ENCODE results near the gene PLXNA2.
A peak's percentile ranks its signal among the peaks of the same experiment; 100 is the strongest.

Gene PLXNA2

DNA sequence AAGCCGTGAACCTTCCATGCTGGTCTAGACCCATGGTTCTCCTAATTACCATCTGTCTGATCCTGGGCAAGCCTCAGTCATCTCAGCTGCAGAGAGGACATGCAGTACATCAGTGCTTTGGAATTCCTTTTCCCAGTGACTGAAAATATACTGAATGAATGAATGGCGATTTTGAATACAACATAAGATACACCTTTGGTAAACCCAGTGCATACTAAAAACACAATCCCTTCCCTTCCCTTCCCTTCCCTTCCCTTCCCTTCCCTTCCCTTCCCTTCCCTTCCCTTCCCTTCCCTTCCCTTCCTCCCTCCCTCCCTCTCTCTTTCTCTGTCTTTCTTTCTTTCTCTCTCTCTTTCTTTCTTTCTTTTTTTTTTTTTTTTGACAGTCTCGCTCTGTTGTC lies 21.3 kb upstream of the PLXNA2 start:
- DNase-seq, result no peak

DNA sequence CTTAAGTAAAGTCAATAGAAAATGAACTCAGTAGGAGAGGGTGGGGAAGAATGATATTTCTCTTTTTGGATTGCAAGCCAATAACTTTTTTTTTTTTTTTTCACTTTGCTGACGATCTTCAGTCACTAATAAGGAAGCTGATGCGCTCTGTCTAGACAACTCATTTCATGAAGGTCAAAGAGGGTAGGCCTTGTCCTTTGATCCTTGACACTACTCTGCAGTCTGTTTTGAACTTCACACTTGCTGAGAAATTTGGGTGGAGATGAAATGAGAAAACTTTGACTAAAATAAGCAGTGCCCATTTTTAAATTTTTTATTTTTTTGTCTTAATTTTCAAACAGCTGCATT lies 20.9 kb upstream of the PLXNA2 start:
- no peak for DNase-seq

DNA sequence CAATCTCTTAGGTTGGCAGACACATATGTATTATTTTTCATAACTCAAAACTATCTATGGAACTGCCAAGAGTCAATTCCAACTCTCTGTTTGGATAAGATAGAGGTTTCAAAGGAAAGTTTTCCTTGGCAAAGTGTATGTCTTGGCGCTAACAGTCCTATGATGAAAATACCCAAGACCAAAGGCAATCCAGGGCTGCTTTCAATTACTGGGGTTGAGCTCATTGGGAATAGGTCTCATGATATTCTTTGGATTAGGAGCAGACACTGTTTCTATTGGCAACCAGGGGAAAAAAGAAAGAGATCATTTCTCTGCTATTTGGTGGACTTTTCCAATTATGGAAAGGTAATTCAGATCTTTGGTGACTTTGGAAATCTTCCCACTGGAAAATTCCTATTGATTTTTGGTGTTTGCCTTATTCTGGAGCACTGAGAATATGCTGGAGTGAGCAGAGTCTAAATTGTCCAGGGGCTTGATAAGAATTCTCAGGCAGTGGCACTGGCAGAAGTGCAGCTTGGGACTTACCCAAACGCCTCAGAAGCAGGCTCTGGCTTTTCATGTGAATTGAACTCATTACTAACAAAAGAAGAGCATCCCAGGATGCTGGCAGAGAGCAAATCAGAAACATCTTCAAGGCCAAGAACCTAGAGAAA lies 20.4 kb upstream of the PLXNA2 start:
- DNase-seq, result no peak

DNA sequence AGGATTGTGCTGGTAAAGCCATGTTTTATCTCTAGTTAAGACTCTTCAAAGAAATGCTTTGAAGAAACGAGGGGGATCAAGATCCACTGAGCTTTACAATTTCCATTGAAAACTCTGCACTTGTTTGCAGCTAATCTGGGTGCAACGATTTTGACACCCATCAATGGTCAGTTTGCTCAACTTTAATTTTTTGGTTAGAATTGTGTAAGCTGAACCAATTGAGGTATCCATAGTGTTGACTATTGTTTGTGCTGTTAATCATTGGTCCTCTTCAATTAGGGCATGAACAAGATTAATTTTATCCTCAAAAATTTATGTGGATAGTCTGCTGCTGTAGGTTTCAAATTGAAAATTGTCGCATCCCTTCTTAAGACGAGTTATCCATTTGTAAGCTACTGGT lies 17.7 kb upstream of the PLXNA2 start:
- no peak for DNase-seq

DNA sequence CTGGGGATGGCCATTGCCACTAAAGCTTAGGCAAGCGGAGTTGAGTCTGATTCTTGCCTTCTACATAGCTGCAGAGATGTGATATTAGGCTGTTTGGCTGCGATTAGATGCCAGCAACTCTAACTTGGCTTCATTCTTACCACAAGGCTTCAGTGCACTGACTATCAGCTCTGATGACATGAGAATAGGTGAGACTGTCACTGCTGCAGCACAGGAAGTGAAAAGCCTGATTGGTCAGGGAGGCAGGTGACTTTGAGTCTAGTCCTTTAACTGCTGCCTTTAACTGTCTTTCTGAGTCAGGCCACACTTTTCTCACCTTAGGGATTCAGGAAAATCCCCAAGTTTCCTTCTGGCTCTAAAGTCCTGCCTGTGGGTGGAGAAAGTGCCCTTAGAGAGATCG lies 14.1 kb upstream of the PLXNA2 start:
- no peak for DNase-seq

DNA sequence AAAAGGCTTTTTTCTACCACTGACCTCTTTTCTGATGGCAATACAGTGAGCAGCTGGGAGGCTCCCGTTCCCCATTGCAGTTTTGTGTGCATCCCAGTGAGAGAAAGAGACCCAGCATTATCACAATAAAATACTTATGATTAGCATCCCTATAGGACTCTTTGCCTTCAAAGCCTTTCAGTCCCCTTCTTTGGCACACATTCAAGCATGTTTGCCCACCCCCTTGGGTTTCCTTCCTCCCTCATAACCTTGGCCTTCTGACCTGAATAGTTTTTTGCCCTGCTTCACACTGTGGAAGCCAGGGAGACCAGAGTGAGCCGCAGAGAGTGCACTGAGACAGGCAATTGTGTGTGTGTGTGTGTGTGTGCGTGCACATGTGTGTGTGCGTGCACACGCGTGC lies 13.2 kb upstream of the PLXNA2 start:
- no peak for DNase-seq

DNA sequence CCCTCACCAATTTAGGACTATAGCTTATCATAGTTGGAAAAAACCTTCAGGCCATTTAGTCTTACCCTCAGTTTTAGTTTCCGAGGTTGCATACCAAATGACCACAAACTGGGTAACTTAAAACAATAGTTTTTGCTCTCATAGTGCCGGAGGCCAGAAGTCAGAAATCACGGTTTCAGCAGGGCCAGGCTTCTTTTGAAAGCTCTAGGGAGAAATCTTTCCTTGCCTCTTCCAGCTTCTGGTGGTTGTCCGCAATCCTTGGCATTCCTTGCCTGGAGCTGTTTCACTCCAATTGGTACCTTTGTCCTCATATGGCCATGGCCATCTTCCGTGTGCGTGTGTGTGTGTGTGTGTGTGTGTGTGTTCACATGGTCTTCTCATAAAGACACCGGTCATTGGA lies 12.4 kb upstream of the PLXNA2 start:
- no peak for DNase-seq

DNA sequence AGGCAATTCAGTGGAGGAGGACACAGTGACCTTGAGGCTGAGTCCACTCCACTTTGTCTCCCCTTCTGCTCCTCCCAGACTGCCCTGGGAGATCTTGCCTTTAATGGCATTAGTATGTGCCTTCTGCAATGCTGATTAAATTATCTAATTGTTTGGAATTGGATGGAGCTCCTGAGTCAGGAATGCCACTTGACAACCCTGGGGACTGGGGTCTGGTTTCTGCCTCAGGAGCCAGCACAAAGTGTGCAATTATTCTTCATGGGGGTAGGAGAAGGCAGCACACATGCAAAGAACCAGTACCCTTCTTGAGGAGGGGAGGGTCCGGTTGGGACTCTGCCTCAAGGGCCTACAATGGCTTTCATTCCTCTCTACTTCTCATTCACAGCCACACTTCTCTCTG lies 11.9 kb upstream of the PLXNA2 start:
- DNase-seq, result no peak

DNA sequence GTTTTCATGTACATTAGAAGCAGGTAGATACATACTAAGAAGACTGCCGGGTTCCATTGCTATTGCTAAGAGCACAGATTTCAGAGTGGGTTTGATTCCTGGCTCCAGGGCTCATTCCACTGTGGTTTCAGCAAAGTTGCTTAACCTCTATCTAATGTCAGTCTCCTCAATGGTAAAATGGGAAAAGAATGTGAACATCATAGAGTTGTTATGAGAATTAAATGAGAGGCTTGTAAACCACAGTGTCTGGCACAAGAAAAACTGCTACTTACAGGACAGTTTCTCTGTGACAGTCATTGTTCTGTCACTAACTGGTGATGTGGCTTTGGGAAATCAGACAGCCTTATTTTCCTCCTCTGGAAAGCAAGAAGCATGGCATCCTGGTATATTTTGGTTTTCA lies 10.7 kb upstream of the PLXNA2 start:
- no peak for DNase-seq

DNA sequence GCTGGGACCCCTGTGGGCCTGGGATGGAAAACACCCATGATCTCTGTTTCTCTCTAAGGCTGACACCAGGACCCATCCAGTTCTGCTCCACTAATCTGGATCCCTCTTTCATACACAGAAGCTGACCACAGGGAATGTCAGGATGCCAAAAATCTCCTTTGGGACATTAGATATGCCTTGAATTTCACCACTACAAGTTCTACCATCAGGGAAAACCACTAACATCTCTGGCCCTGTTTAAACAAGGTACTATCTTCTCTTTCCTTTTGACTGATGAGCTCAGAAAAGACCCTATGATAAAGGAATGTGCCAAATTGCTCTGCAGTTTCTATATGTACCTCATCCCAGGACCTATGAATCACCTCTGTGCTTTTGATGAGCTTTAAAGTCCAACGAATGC lies 10.2 kb upstream of the PLXNA2 start:
- no peak for DNase-seq

DNA sequence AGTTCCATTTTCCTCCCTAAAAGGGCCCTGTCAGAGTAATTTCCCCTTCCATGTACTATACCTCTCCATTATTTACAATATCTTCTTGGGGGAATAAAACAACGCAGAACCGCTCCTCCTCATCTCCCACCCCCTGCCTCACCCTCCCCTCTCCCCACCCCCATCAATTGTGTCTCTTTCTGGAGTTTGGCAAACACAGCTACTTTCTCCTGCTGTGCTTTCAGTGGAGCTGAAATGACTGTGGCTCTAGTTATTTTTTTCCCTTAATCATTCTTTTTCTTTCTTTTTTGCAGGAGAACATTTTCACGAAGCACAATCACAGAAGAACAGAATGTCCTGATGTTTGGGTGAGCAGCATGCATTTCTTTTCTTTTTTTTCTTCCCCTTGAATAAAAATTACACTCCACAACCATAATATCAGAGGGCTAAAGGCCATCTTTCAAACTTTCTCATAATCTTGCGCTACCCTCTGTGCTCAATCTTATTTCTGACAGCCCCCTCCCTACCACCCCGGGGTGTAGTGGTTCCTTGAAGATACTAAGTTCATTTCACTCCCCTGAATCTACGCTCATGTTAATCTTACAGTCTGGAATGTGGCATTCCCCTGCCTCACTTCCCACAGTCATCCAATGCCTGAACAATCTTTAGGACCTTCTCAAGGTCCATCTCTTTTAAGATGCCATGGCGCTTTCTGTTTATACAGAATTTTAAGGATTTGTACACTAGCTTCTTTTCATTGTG lies 8.8 kb upstream of the PLXNA2 start:
- DNase-seq, result no peak

DNA sequence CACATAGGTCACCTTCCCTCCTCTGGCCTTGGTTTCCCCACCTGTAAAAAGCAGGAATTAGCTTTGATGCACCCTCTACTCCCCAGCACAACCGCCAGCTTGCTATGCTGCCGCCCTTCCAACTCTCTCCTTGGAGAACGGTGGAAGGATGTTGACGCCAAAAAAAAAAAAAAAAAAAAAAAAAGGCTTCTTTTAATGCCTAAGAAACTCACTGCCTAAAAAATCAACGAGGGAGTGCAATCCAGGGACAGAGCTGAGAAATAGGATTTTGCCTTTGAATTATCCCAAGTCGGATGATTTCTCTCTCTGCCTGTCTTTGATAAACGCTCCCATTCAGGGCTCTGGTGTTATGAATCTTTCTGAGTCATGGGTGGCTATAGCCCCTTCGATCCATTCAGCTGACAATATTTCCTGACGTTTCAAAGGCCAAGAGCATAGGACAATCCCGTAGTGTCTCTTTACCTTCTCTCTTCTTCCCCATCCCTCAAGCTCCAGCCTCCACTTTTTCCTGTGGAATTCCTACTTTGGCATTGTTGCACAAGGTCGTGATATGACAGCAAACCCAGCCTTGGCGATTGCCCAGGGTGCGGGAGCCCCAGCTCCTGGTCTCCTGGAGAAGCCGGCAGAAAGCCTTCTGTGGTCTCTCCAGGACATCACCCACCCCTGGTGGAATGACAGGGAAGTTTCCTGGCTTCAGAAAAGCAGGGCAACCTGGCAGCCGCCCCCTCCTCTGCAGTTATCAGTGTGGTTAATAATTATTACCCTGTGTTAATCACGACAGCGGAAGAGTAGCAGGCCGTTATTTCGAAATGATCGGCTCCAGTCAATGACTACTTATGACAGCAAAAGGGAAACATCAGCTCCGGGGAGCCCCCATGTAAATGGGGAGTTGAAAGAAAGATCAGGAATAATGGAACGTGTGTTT lies 8.0 kb upstream of the PLXNA2 start:
- DNase-seq, result no peak

DNA sequence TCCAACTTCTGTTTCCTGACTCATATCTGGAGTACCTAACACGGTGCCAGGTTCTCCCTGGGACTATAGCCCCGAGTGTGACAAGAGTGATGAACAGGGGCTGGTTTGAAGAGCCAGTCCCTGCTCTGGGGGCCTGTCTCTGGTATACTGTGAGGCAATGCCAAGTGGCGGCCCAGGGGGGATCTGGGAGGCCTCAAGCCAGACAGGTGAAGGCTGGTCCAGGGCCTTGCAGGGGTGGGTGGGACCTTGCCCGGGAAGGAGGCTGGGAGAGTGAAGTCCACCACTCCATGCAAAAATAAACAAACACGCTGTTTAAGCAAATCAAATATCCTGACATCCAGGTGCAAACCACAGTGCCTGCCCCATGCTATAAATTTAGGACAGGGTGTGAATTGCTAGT lies 6.8 kb upstream of the PLXNA2 start:
- DNase-seq, result no peak

DNA sequence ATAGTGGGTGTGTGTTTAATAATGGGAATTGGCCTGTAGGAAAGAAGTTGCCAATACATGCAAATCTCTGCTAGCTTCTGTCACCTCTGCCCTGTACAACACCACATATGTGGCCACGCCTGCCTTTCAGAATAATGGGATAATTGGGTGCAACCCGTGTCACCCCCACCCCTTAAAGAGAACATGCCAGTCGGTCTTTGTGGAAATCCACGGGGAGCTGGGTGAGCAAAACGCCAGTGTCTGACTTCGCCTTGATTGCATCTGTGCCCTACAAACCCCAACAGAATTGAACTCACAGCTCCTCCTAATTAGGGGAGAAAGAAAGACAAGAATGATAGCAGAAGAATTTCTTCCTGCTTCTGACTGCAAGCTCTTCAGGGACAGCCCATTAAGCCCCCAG lies 6.4 kb upstream of the PLXNA2 start:
- no peak for DNase-seq

DNA sequence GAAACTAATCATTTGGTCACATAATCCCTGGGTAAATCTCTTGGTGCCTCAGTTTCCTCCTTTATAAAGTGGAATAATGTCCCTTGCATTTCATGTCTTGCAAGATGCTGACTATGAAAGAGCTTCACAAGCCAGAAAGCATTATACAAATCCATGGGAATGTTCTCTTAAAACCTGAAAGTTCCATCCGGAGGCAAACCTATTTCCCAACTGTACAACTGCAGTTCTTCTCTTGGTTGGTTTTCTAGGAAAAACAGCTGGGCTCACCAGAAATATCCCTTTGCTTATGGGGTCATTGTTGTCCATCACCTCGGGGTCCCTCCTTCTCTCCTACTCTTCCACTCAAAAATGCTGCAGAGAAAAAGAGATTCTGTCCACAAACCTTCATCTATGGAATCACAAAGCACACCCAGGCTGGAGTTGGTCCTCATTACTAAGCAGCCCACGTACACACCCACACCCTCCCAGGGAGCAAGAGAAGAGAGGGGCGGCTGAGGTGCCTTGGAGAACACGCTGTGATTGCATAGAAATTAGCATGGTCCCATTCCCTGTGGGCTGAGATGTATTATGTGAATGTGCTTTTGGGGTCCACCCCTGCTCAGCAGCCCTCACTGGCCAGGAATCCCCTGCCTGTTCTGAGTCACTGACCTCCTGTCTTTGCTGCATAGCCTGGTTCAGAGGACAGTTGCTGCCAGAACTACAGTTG lies 5.0 kb upstream of the PLXNA2 start:
- no peak for DNase-seq

DNA sequence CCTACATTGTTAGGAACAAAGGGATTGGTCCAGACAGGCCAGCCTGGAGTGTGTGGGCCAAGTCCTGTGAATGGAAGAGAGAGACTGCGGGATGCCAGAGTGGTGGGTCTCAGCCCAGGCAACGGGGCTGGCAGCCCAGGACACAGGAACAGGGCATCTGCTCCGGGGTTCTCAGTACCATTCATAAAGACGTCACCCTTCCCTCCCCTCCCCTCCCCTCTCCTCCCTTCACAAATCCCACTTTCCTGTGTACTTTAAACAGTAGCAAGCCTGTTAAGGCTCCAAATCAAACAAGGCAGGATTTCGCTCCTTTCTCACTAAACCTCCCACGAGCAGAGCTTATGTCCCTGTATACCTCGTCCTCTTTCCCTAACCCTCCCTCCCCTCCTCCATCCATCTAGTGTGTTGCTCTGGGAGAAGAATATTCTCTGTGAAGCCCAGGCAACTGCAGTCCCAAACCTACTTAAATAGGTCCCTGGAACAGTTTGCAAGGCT lies 4.2 kb upstream of the PLXNA2 start:
- no peak for DNase-seq

DNA sequence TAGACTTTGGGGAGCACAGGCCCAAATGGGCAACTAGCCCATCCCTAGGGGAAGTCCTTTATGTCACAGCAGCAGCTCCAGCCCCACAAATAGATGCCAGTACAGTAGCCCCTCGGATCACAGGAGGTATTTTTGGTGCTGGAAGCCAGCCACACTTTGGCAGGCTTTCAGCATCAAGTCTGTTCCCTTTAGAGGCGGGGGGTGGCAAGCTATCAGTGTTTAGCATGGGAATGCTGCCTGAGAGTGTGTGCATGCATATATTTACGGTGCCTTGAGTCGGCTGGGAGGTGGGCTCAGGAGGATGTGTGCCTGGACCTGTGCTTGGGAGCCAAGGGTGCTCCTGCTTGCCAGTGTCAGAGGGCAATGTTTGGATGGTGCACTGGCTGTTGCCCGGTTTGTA lies 3.5 kb upstream of the PLXNA2 start:
- DNase-seq, result no peak

DNA sequence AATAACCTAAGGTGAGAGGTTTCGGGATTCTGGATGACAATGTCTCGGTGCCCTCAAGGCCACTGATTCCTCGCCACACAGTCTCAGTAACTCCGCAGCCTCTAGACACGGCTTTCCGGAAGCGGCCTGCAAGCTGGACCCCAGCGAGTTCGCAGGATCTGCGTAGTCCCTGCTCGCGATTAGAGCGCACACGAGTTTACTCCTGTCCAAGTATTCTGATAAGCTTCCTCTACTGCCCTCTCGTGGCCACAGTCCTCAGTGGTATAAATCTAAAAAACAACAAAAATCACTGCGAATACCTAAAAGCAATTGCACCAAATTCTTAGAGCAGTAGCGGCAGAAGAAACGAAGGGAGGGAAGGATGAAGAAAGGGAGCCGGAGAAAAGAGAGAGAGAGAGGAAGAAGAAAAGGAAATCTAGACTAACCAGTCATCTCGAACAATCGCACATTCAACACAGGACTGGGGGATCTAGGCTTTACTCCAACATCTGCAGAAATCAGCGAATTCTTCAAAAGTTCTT lies 1.1 kb upstream of the PLXNA2 start:
- DNase-seq, result peak; percentile 56

DNA sequence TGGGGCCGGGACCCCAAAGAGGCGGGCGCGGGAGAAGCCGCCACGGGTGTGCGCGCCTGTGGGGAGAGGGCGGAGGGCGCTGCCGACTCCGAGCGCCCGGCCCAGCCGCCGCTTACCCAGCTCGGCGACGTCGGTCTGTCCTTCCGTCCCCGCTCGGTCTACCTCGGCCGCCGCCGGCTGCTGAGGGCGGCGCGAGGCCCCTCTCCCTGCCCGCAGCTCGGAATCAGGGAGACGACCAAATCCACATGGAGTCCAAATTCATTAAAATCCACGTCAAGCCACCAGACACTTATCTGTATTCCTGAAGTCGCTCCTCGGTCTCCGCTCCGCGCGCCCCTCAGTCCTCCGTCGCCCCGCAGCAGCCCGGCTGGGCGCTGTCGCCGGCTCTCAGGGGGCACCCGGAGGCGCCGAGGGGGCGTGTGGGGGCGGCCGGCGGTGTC lies 637 bp downstream of the PLXNA2 start:
- DNase-seq, result no peak

DNA sequence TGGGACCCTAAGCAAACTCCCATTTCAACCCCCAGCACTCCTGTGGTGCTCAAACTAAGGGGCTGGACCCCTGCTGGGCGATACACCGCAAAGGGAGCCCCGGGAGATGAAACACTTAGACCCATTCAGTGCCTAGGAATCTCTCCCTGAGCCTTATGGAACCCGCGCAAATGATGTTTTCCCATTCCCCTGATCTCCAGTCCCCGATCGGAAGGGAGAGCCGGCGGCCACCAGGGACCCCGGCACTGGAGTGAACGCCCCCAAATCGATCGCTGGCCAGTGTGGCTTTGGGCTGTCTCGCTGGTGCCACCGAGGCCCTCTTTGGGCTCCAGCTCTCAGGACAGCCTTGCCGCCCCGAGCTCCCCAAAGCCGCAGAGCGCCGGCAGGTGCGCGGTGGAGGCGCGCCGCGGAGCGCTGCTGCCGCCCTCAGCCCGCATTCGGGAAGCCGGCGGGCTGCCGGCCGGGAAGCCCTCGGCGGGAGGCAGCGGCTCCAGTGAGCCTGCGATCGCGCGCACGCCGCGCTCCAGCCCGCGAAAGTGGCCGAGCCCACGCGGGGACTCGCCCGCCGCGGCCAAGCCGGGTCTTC lies 1.1 kb downstream of the PLXNA2 start:
- DNase-seq, result no peak

DNA sequence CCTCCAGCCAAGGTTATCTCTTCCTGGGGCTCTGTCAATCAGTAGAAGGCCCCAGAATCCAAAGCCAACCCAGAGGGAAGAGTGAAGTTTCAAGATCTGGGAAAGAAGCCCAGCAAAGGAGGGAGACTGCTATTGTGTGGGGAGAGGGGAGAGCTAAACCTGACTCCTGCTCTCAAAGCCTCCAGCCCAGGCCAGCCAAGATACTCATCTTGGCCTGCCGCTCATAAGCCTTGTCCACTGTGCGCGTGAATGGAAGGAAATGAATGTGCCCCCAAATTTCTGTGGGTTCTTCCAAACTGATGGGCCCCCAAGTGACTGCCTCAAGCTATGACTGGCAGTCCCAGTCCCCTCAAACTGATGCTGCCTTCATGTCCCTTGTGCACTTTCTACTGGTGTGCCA lies 2.0 kb downstream of the PLXNA2 start:
- no peak for DNase-seq

DNA sequence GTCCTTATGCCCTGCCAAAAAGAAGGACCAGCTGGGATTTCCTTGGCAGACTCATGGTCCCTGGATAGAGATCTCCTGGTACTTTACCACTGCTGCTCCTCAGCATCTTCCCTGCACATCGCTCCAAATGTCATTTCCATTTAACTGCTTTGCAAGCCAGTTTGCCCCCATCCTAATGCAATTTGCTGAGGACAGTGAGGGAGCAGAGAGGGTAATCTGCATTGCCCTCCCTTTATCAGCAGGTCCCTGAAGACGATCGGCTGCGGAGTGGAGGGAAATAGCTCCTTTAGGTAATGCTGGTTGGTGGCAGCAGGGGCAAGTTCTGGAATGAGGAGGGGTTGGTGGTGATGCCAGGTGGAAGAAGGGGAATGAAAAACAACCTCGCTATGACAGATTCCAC lies 2.7 kb downstream of the PLXNA2 start:
- DNase-seq, result no peak

Measured in NCI-H1417 treated with DMSO at 0.1 percent for 48 hours (cell line).